SK-N-SH (cell line): ENCODE measurements around the gene GLRA3. TPM values are rescaled to one million over a fixed set of nuclear protein-coding genes. Genes with fewer than 3 reads are reported as not detected.

Experiments
- CTCF ChIA-PET: fragments of 300-600, 350-600 bp; formaldehyde crosslinking; extraction: SDS; loops from one replicate; lab custom pipeline; 2021; lab: Yijun Ruan, JAX
- POLR2A ChIA-PET: fragments of 350-600 bp; sonication (Branson Sonifier 250); formaldehyde crosslinking; extraction: SDS; loops from one replicate; lab custom pipeline; 2020; ENCODE audit warnings: antibody characterized with exemption, inconsistent platforms; lab: Yijun Ruan, JAX
- DNase-seq: peaks from one replicate; pipeline ENCODE4 v3.0.0; 2012
- H2AFZ ChIP-seq: fragments of 200-600 bp; sonication (generic); 2 replicates; pipeline ENCODE4 v1.8.1; 2016; ENCODE audit warnings: antibody characterized with exemption, mild to moderate bottlenecking, low read depth
- H3F3A ChIP-seq: fragments of 200-600 bp; sonication (generic); replicated peaks from 2 replicates; pipeline ENCODE3; 2016; ENCODE audit warnings: antibody characterized with exemption, mild to moderate bottlenecking; ENCODE audit not compliant: insufficient read depth
- H3K27ac ChIP-seq, 2 experiments: fragments of 200-500 bp in 1 of 2; fragments of 200-600 bp in 1 of 2; sonication (Bioruptor generic) in 1 of 2; sonication (generic), shearing (Covaris generic) in 1 of 2; 2 replicates each; pipeline versions ENCODE4 v1.5.1 to v1.6.1; 2014 to 2016; ENCODE audit warnings: low read depth in 2 of 2, inconsistent platforms in 1 of 2, low read length in 1 of 2, mild to moderate bottlenecking in 1 of 2, mixed read lengths in 1 of 2
- H3K27me3 ChIP-seq: fragments of 200-600 bp; sonication (generic), shearing (Covaris generic); 2 replicates; pipeline ENCODE4 v1.6.1; 2016; ENCODE audit warnings: mixed run types; ENCODE audit not compliant: insufficient read depth
- H3K36me3 ChIP-seq, 2 experiments: fragments of 200-500 bp in 1 of 2; fragments of 200-600 bp in 1 of 2; sonication (Bioruptor generic) in 1 of 2; sonication (generic) in 1 of 2; replicated peaks in 1 of 2; 2 replicates each; pipeline versions ENCODE3 to v1.5.1; 2014 to 2016; ENCODE audit warnings: low read length in 1 of 2, mild to moderate bottlenecking in 1 of 2; ENCODE audit not compliant: insufficient read depth in 2 of 2, control insufficient read depth in 1 of 2
- H3K4me1 ChIP-seq, 2 experiments: fragments of 200-500 bp in 1 of 2; fragments of 200-600 bp in 1 of 2; sonication (Bioruptor generic) in 1 of 2; sonication (generic), shearing (Covaris generic) in 1 of 2; 2 replicates each; pipeline versions ENCODE4 v1.5.1 to v1.6.1; 2014 to 2016; ENCODE audit warnings: low read depth in 1 of 2, low read length in 1 of 2, mixed run types in 1 of 2; ENCODE audit not compliant: insufficient read depth in 2 of 2, control insufficient read depth in 1 of 2
- H3K4me2 ChIP-seq: fragments of 200-600 bp; sonication (generic), shearing (Covaris generic); 2 replicates; pipeline ENCODE4 v1.6.1; 2017; ENCODE audit warnings: mixed run types
- H3K4me3 ChIP-seq, 2 experiments: fragments of 200-500 bp in 1 of 2; fragments of 200-600 bp in 1 of 2; sonication (Bioruptor generic) in 1 of 2; sonication (generic), shearing (Covaris generic) in 1 of 2; 2 replicates each; pipeline versions ENCODE4 v1.5.1 to v1.8.1; 2014 to 2016; ENCODE audit warnings: low read depth in 2 of 2, inconsistent platforms in 1 of 2, low read length in 1 of 2, mild to moderate bottlenecking in 1 of 2, mixed read lengths in 1 of 2, moderate library complexity in 1 of 2
- H3K79me2 ChIP-seq: fragments of 200-600 bp; sonication (generic); 2 replicates; pipeline ENCODE4 v1.8.1; 2017; ENCODE audit warnings: mild to moderate bottlenecking; ENCODE audit not compliant: insufficient read depth
- H3K9ac ChIP-seq: fragments of 200-600 bp; sonication (generic); 2 replicates; pipeline ENCODE4 v1.6.1; 2017; ENCODE audit warnings: mixed run types
- H3K9me2 ChIP-seq: fragments of 200-600 bp; sonication (generic); 2 replicates; pipeline ENCODE4 v1.6.1; 2017; ENCODE audit warnings: mixed run types
- H3K9me3 ChIP-seq: fragments of 200-600 bp; sonication (generic); 2 replicates; pipeline ENCODE4 v1.6.1; 2017; ENCODE audit warnings: mixed run types, mild to moderate bottlenecking, moderate library complexity
- H4K20me1 ChIP-seq: fragments of 200-600 bp; sonication (generic); 2 replicates; pipeline ENCODE4 v1.6.1; 2017; ENCODE audit warnings: mild to moderate bottlenecking, mixed run types; ENCODE audit not compliant: insufficient read depth
- CHD2 ChIP-seq: fragments of 150-350 bp; IDR thresholded peaks from 2 replicates; pipeline ENCODE4 v1.6.1; 2018; ENCODE audit warnings: low read length; ENCODE audit not compliant: partially characterized antibody
- CTCF ChIP-seq: fragments of 200-600 bp; sonication (generic); IDR thresholded peaks from 2 replicates; pipeline ENCODE4 v1.6.1; 2017; ENCODE audit warnings: antibody characterized with exemption, mild to moderate bottlenecking, moderate library complexity
- ELF1 ChIP-seq: IDR thresholded peaks from 2 replicates; pipeline ENCODE4 v1.4.0; 2012
- EP300 ChIP-seq, 2 experiments: IDR thresholded peaks; 2 replicates each; pipeline versions ENCODE4 v1.4.0 to v1.6.1; 2012; ENCODE audit warnings: borderline replicate concordance in 1 of 2, low read depth in 1 of 2, low read length in 1 of 2
- EZH2phosphoT487 ChIP-seq: fragments of 200-600 bp; sonication (generic); IDR thresholded peaks from 2 replicates; pipeline ENCODE4 v1.6.1; 2017; ENCODE audit warnings: low read depth, mixed run types, mild to moderate bottlenecking, antibody characterized with exemption, moderate library complexity, borderline replicate concordance
- FOSL2 ChIP-seq: IDR thresholded peaks from 2 replicates; pipeline ENCODE4 v1.4.0; 2012; ENCODE audit warnings: low read depth, mild to moderate bottlenecking, moderate library complexity, borderline replicate concordance
- GABPA ChIP-seq: IDR thresholded peaks from 2 replicates; pipeline ENCODE4 v1.4.0; 2012; ENCODE audit warnings: low read depth, mild to moderate bottlenecking
- GATA2 ChIP-seq: sonication (generic); formaldehyde crosslinking; IDR thresholded peaks from 2 replicates; pipeline ENCODE4 v1.5.0; 2020; ENCODE audit warnings: mild to moderate bottlenecking, missing genetic modification reagents
- JUND ChIP-seq: IDR thresholded peaks from 2 replicates; pipeline ENCODE4 v1.4.0; 2012
- MEF2A ChIP-seq: IDR thresholded peaks from 2 replicates; pipeline ENCODE4 v1.4.0; 2012; ENCODE audit warnings: low read depth, borderline replicate concordance
- NFIC ChIP-seq: IDR thresholded peaks from 2 replicates; pipeline ENCODE4 v1.4.0; 2012; ENCODE audit warnings: borderline replicate concordance
- RAD21 ChIP-seq: IDR thresholded peaks from 2 replicates; pipeline ENCODE4 v1.6.1; 2012; ENCODE audit warnings: mild to moderate bottlenecking, low read length
- RXRA ChIP-seq: IDR thresholded peaks from 2 replicates; pipeline ENCODE4 v1.4.0; 2012; ENCODE audit warnings: low read depth, mild to moderate bottlenecking, borderline replicate concordance
- SMC3 ChIP-seq: IDR thresholded peaks from 2 replicates; pipeline ENCODE4 v1.6.1; 2012; ENCODE audit warnings: low read depth, low read length, improper control_type of control experiment
- TAF1 ChIP-seq: IDR thresholded peaks from 2 replicates; pipeline ENCODE4 v1.6.1; 2012; ENCODE audit warnings: low read depth, mild to moderate bottlenecking, low read length, moderate library complexity, borderline replicate concordance
- USF1 ChIP-seq: IDR thresholded peaks from 2 replicates; pipeline ENCODE4 v1.4.0; 2012; ENCODE audit warnings: low read depth, borderline replicate concordance
- USF2 ChIP-seq: fragments of 150-350 bp; IDR thresholded peaks from 2 replicates; pipeline ENCODE4 v1.6.1; 2017; ENCODE audit warnings: antibody characterized with exemption, low read length, low read depth, borderline replicate concordance
- WGBS: methylation state at CpG from one replicate; pipeline ENCODE4 v1.1.6; 2017; ENCODE audit warnings: low lambda C conversion rate; 5-methylcytosine and 5-hydroxymethylcytosine counted together
- polyA plus RNA-seq, 3 experiments: library from polyadenylated mRNA; depleted of rRNA; stranded (reverse); fragments of >200 nt; gene quantifications; 2 replicates each; pipeline ENCODE4 v1.2.3, GENCODE V29; 2012

Gene GLRA3
- polyA plus RNA-seq, 1 of the 3 experiments (the other 2 are of a cell fraction), result not detected

GRCh38 chr4:174674305-174674840 is 154.7 kb downstream of the GLRA3 start:
- Histone ChIP-seq H3K36me3 (no peaks in the 10 kb centered on the region), H3K27me3 (no peaks in the 10 kb centered on the region; the same call in 1 of the 2 replicates), H4K20me1 (no peaks in the 10 kb centered on the region), H3K4me3 (no peak overlapping the region), H3K4me1 (no peaks in the 10 kb centered on the region), H3K9me2 (no peaks in the 10 kb centered on the region; the same call in 1 of the 2 replicates), H3K4me2 (no peak overlapping the region), H3K27ac (no peak overlapping the region), H3K9me3 (no peaks in the 10 kb centered on the region), H3F3A (no peaks in the 10 kb centered on the region), H3K79me2 (no peaks in the 10 kb centered on the region), H3K9ac (no peak overlapping the region), H2AFZ (no peak overlapping the region)
- no peak for DNase-seq
- TF ChIP-seq CHD2 (no peak), RAD21 (no peak), FOSL2 (no peak), NFIC (no peak), ELF1 (no peak), EP300 (IDR thresholded peaks at IDR 0.05; ENCODE audit: borderline replicate concordance in 1 of 2, low read depth in 1 of 2, low read length in 1 of 2) (no peak)
- WGBS, result 33% methylated on average over 1 of the region's 1 CpG
- POLR2A ChIA-PET, result no interaction called here
- CTCF ChIA-PET, result no interaction called here

- TF ChIP-seq RXRA (no peak), MEF2A (no peak), GATA2 (CRISPR knock-in tag) (no peak), CHD2 (no peak), EZH2phosphoT487 (no peak), GABPA (no peak), USF1 (no peak), SMC3 (no peak), JUND (no peak), ELF1 (no peak), CTCF (no peak), TAF1 (no peak), USF2 (no peak)
- Histone ChIP-seq H3K9me3 (no peaks in the 10 kb centered on the region), H4K20me1 (no peaks in the 10 kb centered on the region), H3K9ac (no peak overlapping the region), H3K27ac (no peak overlapping the region), H3K79me2 (no peaks in the 10 kb centered on the region), H2AFZ (no peak overlapping the region), H3K27me3 (no peaks in the 10 kb centered on the region; the same call in 1 of the 2 replicates), H3K36me3 (no peaks in the 10 kb centered on the region), H3K4me1 (no peaks in the 10 kb centered on the region), H3K4me2 (no peak overlapping the region), H3K4me3 (no peak overlapping the region), H3K9me2 (no peaks in the 10 kb centered on the region; the same call in 1 of the 2 replicates), H3F3A (no peaks in the 10 kb centered on the region)
- CTCF ChIA-PET, result no interaction called here
- DNase-seq, result no peak
- POLR2A ChIA-PET, result no interaction called here
These were observed 155.2 kb downstream of the GLRA3 start for GRCh38 chr4:174673865-174674264.
